HCT116 (cell line): ENCODE results near the gene MIP. TPM values are rescaled to one million over a fixed set of nuclear protein-coding genes. Genes with fewer than 3 reads are reported as not detected.

Source experiments
- ATAC-seq: fragments of 200-7000 bp; cut with Tn5 transposase; 2 replicates; pipeline ENCODE4 v1.9.1; 2020; ENCODE audit warnings: mild to moderate bottlenecking, moderate library complexity
- BruUV-seq: library from RNA; stranded (reverse); fragments of 400-500 nt; replicated peaks from 2 replicates; lab custom pipeline; 2021; lab: Mats Ljungman, UMichigan
- CTCF ChIA-PET: fragments of 300-600 bp; sonication (Branson Sonifier 250); formaldehyde crosslinking; loops from one replicate; lab custom pipeline; 2021; ENCODE audit warnings: antibody characterized with exemption; lab: Charles Lee
- POLR2A ChIA-PET: fragments of 300-600, 350-600 bp; sonication (Branson Sonifier 250); formaldehyde crosslinking; loops from one replicate; lab custom pipeline; 2021; ENCODE audit warnings: antibody characterized with exemption; lab: Charles Lee
- RAD21 ChIA-PET, 2 experiments: fragments of 300-600 bp; sonication (Branson Sonifier 250); formaldehyde crosslinking; loops; one replicate each; lab custom pipeline; 2023; ENCODE audit warnings: low total read pairs in 2 of 2; ENCODE audit not compliant: uncharacterized antibody in 2 of 2, unreplicated experiment in 2 of 2, low non-redundant PET in 1 of 2; lab: Charles Lee
- DNase-seq: peaks from one replicate; pipeline ENCODE4 v3.0.0-alpha.2; 2010; ENCODE audit warnings: low read depth, low spot score
- H2AFZ ChIP-seq: fragments of 200-600 bp; shearing (Covaris generic), sonication (generic); 2 replicates; pipeline ENCODE4 v1.6.1; 2017; ENCODE audit warnings: low read depth, mixed run types, mixed read lengths, antibody characterized with exemption, low read length; ENCODE audit not compliant: poor library complexity, severe bottlenecking
- H3K27ac ChIP-seq: 2 replicates; pipeline ENCODE4 v1.5.1; 2012; ENCODE audit warnings: low read depth, low read length
- H3K27me3 ChIP-seq: fragments of 200-600 bp; sonication (generic); 2 replicates; pipeline ENCODE4 v1.6.1; 2016; ENCODE audit warnings: mixed run types, low read length, mixed read lengths; ENCODE audit not compliant: insufficient read depth
- H3K36me3 ChIP-seq, 2 experiments: fragments of 200-500 bp in 1 of 2; fragments of 200-600 bp in 1 of 2; sonication (Bioruptor generic) in 1 of 2; sonication (generic) in 1 of 2; 2 replicates each; pipeline versions ENCODE4 v1.5.1 to v1.6.1; 2014 to 2016; ENCODE audit warnings: low read length in 2 of 2, inconsistent platforms in 1 of 2, mixed read lengths in 1 of 2, mixed run types in 1 of 2; ENCODE audit not compliant: insufficient read depth in 2 of 2, control insufficient read depth in 1 of 2
- H3K4me1 ChIP-seq, 2 experiments: fragments of 200-600 bp in 1 of 2; sonication (generic) in 1 of 2; 2 replicates each; pipeline versions ENCODE4 v1.5.1 to v1.6.1; 2012 to 2017; ENCODE audit warnings: low read length in 2 of 2, inconsistent platforms in 1 of 2, mild to moderate bottlenecking in 1 of 2, mixed read lengths in 1 of 2, mixed run types in 1 of 2, moderate library complexity in 1 of 2; ENCODE audit not compliant: insufficient read depth in 2 of 2, control insufficient read depth in 1 of 2
- H3K4me2 ChIP-seq: fragments of 200-600 bp; sonication (generic); 2 replicates; pipeline ENCODE4 v1.6.1; 2017; ENCODE audit warnings: mixed run types, low read length, mixed read lengths
- H3K4me3 ChIP-seq, 2 experiments: fragments of 200-600 bp in 1 of 2; sonication (generic) in 1 of 2; replicated peaks in 1 of 2; 2 replicates each; pipeline ENCODE4 v1.5.1; 2011 to 2016; ENCODE audit warnings: low read length in 2 of 2, control low read depth in 1 of 2, low read depth in 1 of 2, mild to moderate bottlenecking in 1 of 2, mixed read lengths in 1 of 2, mixed run types in 1 of 2
- H3K79me2 ChIP-seq: fragments of 200-600 bp; sonication (generic); 2 replicates; pipeline ENCODE4 v1.6.1; 2017; ENCODE audit warnings: mild to moderate bottlenecking, mixed run types, low read length, moderate library complexity, mixed read lengths; ENCODE audit not compliant: insufficient read depth
- H3K9ac ChIP-seq: fragments of 200-600 bp; sonication (generic); 2 replicates; pipeline ENCODE4 v1.6.1; 2016; ENCODE audit warnings: low read length, mixed read lengths
- H3K9me2 ChIP-seq: fragments of 200-600 bp; sonication (generic), shearing (Covaris generic); 2 replicates; pipeline ENCODE4 v1.6.1; 2017; ENCODE audit warnings: mixed run types, mild to moderate bottlenecking, moderate library complexity; ENCODE audit not compliant: insufficient read depth
- H3K9me3 ChIP-seq, 2 experiments: fragments of 200-500 bp in 1 of 2; fragments of 200-600 bp in 1 of 2; sonication (Bioruptor generic) in 1 of 2; sonication (generic) in 1 of 2; 2 replicates each; pipeline ENCODE4 v1.6.1; 2014 to 2017; ENCODE audit warnings: low read length in 2 of 2, mixed read lengths in 2 of 2, inconsistent platforms in 1 of 2, low read depth in 1 of 2, mild to moderate bottlenecking in 1 of 2, mixed run types in 1 of 2, moderate library complexity in 1 of 2; ENCODE audit not compliant: control insufficient read depth in 1 of 2, insufficient read depth in 1 of 2
- H4K20me1 ChIP-seq: fragments of 200-600 bp; sonication (generic), shearing (Covaris generic); 2 replicates; pipeline ENCODE4 v1.6.1; 2017; ENCODE audit warnings: mixed run types, mild to moderate bottlenecking, moderate library complexity; ENCODE audit not compliant: insufficient read depth
- CBX3 ChIP-seq: IDR thresholded peaks from 2 replicates; pipeline ENCODE4 v1.6.1; 2012; ENCODE audit warnings: low read depth
- CEBPB ChIP-seq: IDR thresholded peaks from 2 replicates; pipeline ENCODE4 v1.6.1; 2012; ENCODE audit warnings: low read depth
- CTCF ChIP-seq, 3 experiments: fragments of 200-600 bp in 1 of 3; sonication (generic) in 1 of 3; IDR thresholded peaks in 2 of 3; conservative IDR thresholded peaks in 1 of 3; 2 replicates each; pipeline ENCODE4 v1.5.1; 2012 to 2017; ENCODE audit warnings: low read depth in 2 of 3, low read length in 2 of 3, antibody characterized with exemption in 1 of 3, borderline replicate concordance in 1 of 3, control low read depth in 1 of 3, mild to moderate bottlenecking in 1 of 3, mixed read lengths in 1 of 3, mixed run types in 1 of 3, moderate library complexity in 1 of 3; ENCODE audit not compliant: insufficient read depth in 1 of 3
- EGR1 ChIP-seq: IDR thresholded peaks from 2 replicates; pipeline ENCODE4 v1.6.1; 2012; ENCODE audit warnings: low read depth
- FOSL1 ChIP-seq: IDR thresholded peaks from 2 replicates; pipeline ENCODE4 v1.6.1; 2012; ENCODE audit warnings: low read depth
- JUND ChIP-seq: IDR thresholded peaks from 2 replicates; pipeline ENCODE4 v1.6.1; 2012
- POLR2A ChIP-seq: IDR thresholded peaks from 2 replicates; pipeline ENCODE4 v1.7.0; 2011; ENCODE audit warnings: borderline replicate concordance; ENCODE audit not compliant: insufficient read depth, insufficient read length; ENCODE audit errors: extremely low read depth
- POLR2AphosphoS5 ChIP-seq: IDR thresholded peaks from 2 replicates; pipeline ENCODE4 v1.6.1; 2011; ENCODE audit warnings: mild to moderate bottlenecking, low read depth, low read length, moderate library complexity
- RAD21 ChIP-seq: IDR thresholded peaks from 2 replicates; pipeline ENCODE4 v1.6.1; 2012; ENCODE audit warnings: low read depth, mild to moderate bottlenecking
- SIN3A ChIP-seq: IDR thresholded peaks from 2 replicates; pipeline ENCODE4 v1.6.1; 2012; ENCODE audit warnings: low read depth
- SP1 ChIP-seq: IDR thresholded peaks from 2 replicates; pipeline ENCODE4 v1.6.1; 2012; ENCODE audit warnings: low read depth
- TCF7L2 ChIP-seq: IDR thresholded peaks from 2 replicates; pipeline ENCODE4 v1.7.0; 2011; ENCODE audit warnings: borderline replicate concordance, inconsistent platforms; ENCODE audit not compliant: insufficient read depth, insufficient read length; ENCODE audit errors: extremely low read depth
- ZFX ChIP-seq: fragments of 450-650 bp; IDR thresholded peaks from 2 replicates; pipeline ENCODE4 v1.6.1; 2017
- ZNF274 ChIP-seq: fragments of 200-500 bp; sonication (Bioruptor generic); IDR thresholded peaks from 2 replicates; pipeline ENCODE4 v1.6.1; 2014; ENCODE audit warnings: mild to moderate bottlenecking, low read depth, low read length, inconsistent platforms
- intact Hi-C: fragments of 100-400 bp; cut with micrococcal nuclease; formaldehyde crosslinking; loops from 2 replicates; pipeline ENCODE4 v1.10.0; 2022
- total RNA-seq: library from RNA; stranded (reverse); gene quantifications from one replicate; pipeline ENCODE4 v1.2.1, GENCODE V29; 2021; ENCODE audit not compliant: unreplicated experiment
- TF ChIP-seq, protein P1 (sequence below): IDR thresholded peaks from 2 replicates; pipeline ENCODE4 v1.6.1; 2012
- TF ChIP-seq, protein P2 (sequence below): IDR thresholded peaks from 2 replicates; pipeline ENCODE4 v1.6.1; 2011; ENCODE audit warnings: mild to moderate bottlenecking, low read length, moderate library complexity; ENCODE audit not compliant: insufficient replicate concordance; ENCODE audit errors: extremely low read depth
- TF ChIP-seq, protein P3 (sequence below): IDR thresholded peaks from 2 replicates; pipeline ENCODE4 v1.6.1; 2012

Gene MIP
- total RNA-seq, 1 experiment from 2014 or later = 0.79 TPM

DNA sequence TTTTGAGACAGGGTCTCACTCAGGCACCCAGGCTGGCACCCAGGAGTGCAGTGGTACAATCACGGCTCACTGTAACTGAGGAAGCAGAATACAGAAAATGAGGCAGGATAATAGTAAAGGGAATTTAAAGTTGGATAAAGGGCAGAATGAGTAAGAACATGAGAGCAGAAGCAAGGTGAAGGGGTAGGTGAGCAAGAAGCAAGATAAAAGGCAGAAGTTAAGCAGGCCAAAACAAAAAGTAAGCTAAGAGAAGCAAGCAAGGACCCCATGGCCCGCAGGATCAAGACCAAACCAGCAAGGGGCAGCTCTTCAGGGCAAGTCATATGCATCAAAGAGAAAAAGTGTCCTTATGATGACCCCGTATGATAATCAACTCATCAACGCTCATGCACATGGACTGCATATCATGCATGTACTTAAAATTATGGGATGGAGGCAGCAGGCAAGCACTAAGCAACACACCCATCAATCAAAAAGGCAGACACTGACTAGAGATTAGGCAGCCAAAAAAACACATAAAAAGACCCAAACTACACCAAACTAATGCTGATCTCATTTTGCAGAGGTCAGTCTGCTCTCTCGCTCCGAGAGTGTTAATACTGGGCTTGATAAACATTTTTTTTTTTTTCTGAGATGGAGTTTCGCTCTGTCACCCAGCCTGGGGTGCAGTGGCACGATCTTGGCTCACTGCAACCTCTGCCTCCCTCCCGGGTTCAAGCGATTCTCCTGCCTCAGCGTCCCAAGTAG lies 16.9 kb downstream of the MIP start:
- Histone ChIP-seq H3K9ac (no peak overlapping the region), H3K27ac (no peak overlapping the region), H3K36me3 (peaks cover 0 to 3% of the 10 kb centered on the region in 2 experiments; a peak in 2 of 4 replicates), H3K9me2 (no peaks in the 10 kb centered on the region), H3K4me1 (no peaks in the 10 kb centered on the region), H3K9me3 (no peaks in the 10 kb centered on the region), H3K27me3 (no peaks in the 10 kb centered on the region), H4K20me1 (no peaks in the 10 kb centered on the region), H2AFZ (no peak overlapping the region), H3K4me2 (no peak overlapping the region), H3K4me3 (no peak overlapping the region), H3K79me2 (peaks cover 55% of the 10 kb centered on the region)
- POLR2A ChIA-PET = no interaction called here
- DNase-seq = no peak
- TF ChIP-seq POLR2AphosphoS5 (no peak), CBX3 (no peak), EGR1 (no peak), TCF7L2 (no peak), POLR2A (no peak), FOSL1 (no peak), ZNF274 (no peak), JUND (no peak), CEBPB (no peak), CTCF (IDR thresholded peaks at IDR 0.05 in 2 of 3, conservative IDR thresholded peaks at IDR 0.05 in 1 of 3; ENCODE audit: borderline replicate concordance in 1 of 3, insufficient read depth in 1 of 3, low read depth in 2 of 3, low read length in 2 of 3) (no peak), RAD21 (no peak), SP1 (no peak), SIN3A (no peak), ZFX (no peak)
- TF ChIP-seq, protein P1, sequence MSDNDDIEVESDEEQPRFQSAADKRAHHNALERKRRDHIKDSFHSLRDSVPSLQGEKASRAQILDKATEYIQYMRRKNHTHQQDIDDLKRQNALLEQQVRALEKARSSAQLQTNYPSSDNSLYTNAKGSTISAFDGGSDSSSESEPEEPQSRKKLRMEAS = no peak
- TF ChIP-seq, protein P2, sequence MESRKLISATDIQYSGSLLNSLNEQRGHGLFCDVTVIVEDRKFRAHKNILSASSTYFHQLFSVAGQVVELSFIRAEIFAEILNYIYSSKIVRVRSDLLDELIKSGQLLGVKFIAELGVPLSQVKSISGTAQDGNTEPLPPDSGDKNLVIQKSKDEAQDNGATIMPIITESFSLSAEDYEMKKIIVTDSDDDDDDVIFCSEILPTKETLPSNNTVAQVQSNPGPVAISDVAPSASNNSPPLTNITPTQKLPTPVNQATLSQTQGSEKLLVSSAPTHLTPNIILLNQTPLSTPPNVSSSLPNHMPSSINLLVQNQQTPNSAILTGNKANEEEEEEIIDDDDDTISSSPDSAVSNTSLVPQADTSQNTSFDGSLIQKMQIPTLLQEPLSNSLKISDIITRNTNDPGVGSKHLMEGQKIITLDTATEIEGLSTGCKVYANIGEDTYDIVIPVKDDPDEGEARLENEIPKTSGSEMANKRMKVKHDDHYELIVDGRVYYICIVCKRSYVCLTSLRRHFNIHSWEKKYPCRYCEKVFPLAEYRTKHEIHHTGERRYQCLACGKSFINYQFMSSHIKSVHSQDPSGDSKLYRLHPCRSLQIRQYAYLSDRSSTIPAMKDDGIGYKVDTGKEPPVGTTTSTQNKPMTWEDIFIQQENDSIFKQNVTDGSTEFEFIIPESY = no peak
- TF ChIP-seq, protein P3, sequence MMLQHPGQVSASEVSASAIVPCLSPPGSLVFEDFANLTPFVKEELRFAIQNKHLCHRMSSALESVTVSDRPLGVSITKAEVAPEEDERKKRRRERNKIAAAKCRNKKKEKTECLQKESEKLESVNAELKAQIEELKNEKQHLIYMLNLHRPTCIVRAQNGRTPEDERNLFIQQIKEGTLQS = no peak
- no peak for ATAC-seq
- BruUV-seq = no TSS peak
- CTCF ChIA-PET = no interaction called here
- intact Hi-C loops = no loop called here
- RAD21 ChIA-PET = no interaction called here
